ENCODE measurements around the gene SUGCT.

- TF ChIP-seq CTCF (IDR thresholded peaks at IDR 0.05; ENCODE audit: low read length) (no peak), EZH2 (optimal IDR thresholded peaks at IDR 0.05; ENCODE audit: low read depth, low read length) (no peak)
Observed at GRCh38 chr7:40324914-40325313, 190.1 kb downstream of the SUGCT start.
